ENCODE measurements around the gene NEDD4L.
"Not testable (repeated sequence)": the region's sequence is repeated elsewhere in the genome, so short reads cannot be mapped to it uniquely, and the experiment has no call there.

Gene NEDD4L

DNA sequence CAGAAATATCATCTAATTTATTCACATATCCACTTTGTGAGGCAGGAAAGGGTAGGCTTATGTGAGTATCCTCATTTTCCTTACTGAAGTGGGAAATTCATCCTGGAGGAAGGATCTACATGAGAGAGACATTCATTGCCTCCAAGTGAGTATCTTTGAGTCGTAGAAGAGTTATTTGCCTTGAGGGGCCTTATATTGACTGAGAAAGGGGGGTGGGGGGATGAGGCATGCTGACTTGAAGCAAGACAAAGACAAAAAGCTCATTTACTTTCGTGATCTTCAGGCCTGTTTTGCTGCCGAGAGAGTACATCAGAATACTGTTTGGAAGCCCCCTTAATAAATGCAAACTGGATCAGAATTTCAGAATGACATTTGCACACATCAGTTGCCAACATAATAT is 17.6 kb upstream of the NEDD4L start:
- in situ Hi-C loops (cut with MboI; ENCODE audit: low sequenced_read_pairs) = no loop called here

DNA sequence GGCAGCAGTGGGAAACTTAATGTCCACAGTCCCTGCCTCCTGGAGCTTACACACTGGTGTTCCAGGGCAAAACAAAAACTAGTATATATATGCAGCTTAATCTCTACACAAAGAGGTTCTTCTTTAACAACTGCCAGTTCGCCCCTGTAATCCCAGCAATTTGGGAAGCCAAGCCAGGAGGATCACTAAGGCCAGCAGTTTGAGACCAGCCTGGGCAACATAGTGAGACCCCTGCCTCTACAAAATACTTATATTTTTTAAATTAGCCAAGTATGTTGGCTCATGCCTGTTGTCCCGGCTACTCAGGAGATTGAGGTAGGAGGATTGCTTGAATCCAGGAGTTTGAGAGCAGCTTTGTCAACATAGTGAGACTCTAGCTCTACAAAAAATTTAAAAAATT is 17.2 kb upstream of the NEDD4L start:
- in situ Hi-C loops (cut with MboI; ENCODE audit: low sequenced_read_pairs) = no loop called here

GRCh38 chr18:58027341-58027740 is 16.7 kb upstream of the NEDD4L start:
- in situ Hi-C loops (cut with MboI; ENCODE audit: low sequenced_read_pairs) = no loop called here

DNA sequence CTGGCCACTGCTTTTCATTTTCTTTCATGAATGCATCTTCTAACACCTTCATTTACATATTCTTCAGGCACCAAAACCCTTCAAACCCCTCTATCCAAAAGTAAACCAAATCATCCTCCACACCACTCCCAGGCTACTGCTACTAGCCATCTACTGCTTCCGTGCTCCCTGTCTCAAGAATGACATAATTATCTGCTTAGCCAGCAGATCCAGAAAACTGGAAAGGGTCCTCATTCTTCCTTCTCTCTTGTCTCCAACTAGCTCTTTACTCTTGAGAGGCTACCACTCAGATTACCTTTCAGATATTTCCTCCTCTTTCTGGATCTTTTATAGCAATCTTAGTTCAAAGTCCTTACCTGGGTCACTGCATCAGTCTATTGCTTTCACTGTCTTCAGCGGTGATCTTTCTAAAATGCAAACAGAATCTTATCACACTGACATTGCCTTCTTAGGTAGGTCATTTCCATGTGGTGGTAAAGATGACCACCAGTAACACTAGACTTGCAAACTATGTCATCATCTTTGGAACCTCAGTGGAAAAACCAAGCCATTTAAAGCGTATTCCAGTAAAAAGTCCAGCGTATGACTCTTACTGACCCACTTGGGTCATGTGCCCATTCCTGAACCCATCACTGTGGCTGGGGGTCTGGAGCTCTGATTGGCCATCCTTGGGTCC is 15.8 kb upstream of the NEDD4L start:
- in situ Hi-C loops (cut with MboI; ENCODE audit: low sequenced_read_pairs) = no loop called here

DNA sequence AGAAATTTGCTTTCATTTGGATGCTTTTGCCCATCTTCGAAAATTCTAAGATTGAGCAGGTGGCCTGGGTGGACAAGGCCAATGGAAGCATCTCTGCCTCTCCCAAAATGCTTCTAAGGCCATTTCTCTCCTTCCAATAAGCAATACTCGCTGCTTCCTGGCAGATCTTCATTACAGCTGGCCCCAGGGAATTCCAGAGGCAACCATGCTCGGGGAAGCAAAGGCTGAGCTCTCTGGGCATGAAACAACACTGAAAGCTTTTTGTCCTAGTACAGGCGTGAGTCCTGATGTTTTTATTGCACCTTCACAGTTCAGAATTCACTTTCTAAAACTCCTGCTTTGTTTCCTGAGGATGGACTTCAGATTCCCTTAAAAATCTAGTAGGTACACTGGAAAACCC is 11.8 kb upstream of the NEDD4L start:
- in situ Hi-C loops (cut with MboI; ENCODE audit: low sequenced_read_pairs) = no loop called here

- in situ Hi-C loops (cut with MboI; ENCODE audit: low sequenced_read_pairs) = no loop called here
Measured at GRCh38 chr18:58033216-58033615, 10.8 kb upstream of the NEDD4L start.

- in situ Hi-C loops (cut with MboI; ENCODE audit: low sequenced_read_pairs) = no loop called here
Measured at GRCh38 chr18:58034370-58034769, 9.7 kb upstream of the NEDD4L start.

GRCh38 chr18:58037163-58037562 is 6.9 kb upstream of the NEDD4L start:
- in situ Hi-C loops (cut with MboI; ENCODE audit: low sequenced_read_pairs) = no loop called here

GRCh38 chr18:58038063-58038462 is 6.0 kb upstream of the NEDD4L start:
- in situ Hi-C loops (cut with MboI; ENCODE audit: low sequenced_read_pairs) = no loop called here

DNA sequence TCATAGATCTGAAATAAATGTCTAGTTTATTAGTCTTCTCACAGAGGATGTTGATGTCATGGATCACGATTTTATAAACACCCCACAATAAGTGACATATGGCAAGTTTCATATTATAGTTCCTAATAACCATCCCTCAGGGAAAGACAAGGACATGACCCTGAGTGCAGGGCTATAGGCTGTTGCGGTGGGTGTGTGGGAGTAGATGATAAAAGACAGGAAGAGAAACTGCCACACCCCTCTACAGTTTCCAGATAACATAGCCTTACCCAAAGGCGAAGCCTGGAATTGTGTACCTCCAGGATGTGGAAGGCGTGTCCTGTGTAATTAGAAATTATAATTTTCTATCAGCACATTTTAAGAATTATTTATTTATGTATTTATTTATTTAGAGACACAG is 2.4 kb upstream of the NEDD4L start:
- in situ Hi-C loops (cut with MboI; ENCODE audit: low sequenced_read_pairs) = no loop called here

DNA sequence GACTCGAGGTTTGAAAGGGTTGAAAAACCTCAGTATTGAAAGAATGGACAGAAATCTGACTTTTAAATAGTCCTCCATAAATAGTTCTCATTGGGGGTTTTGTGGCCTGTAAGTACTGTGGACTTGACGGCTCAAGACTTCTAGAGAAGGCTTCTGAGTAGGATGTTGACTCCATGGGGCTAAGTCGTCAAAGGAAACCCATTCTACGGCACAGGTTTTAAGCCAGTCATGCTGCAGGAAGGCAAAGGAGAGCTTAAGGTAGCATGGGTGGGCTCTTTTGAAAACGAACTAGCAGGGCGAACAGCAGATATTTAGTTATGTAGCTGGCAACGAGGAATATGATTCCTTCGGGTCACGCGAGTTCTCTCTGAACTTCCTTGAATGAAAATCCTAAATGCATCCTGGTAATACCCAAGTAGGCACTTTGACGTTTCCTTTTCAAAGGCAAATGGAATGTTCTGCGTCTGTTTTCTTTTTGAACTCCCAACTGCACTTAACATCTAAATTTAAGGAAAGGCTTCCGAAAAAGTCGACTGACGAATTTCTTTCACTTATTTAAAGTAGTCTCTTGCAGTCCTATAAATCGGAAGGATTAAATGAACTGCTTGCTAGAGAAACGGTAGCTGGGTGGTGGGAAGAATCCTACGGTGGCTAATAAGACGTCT is 1.1 kb upstream of the NEDD4L start:
- in situ Hi-C loops (cut with MboI; ENCODE audit: low sequenced_read_pairs) = no loop called here

DNA sequence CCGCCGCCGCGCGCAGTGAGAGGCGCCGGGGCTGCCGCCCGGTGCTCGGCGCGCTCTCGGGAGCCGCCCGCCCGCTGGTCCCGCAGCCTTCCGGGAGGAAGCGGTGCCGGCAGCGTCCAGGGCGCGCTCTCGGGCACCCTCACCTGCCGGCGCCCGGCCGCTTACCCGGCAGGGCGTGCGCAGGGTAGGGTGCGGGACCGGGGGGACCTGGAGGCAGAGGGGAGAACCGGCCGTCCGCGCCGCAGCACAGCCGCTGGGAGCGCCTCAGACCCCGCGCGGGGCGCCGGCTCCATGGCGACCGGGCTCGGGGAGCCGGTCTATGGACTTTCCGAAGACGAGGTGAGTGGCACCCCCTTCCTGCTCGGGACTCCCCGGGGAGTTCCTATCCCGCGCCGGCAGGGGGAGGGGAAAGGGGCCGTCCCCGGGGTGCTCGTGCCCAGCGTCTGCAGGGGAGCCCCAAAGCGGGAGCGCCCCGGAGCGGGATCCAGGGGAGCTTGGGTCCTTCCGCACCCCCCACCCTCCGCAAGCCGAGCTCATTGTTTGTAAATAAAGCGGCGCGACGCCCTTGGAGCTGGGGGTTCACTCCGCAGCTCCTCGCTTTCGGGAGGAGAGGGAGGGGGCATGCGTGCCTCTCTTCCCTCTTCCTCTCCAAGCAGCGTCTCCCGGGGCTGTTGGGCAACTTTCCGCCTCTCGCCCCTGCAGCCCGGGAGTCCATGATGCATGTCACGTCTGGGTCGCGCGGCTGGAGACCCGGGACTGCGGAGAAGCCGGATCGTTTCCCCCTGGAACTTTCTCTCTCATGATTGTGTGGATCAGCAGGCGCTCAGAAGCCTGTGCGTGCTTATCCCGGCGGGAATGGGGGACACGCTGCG is 580 bp downstream of the NEDD4L start:
- in situ Hi-C loops (cut with MboI; ENCODE audit: low sequenced_read_pairs) = no loop called here

DNA sequence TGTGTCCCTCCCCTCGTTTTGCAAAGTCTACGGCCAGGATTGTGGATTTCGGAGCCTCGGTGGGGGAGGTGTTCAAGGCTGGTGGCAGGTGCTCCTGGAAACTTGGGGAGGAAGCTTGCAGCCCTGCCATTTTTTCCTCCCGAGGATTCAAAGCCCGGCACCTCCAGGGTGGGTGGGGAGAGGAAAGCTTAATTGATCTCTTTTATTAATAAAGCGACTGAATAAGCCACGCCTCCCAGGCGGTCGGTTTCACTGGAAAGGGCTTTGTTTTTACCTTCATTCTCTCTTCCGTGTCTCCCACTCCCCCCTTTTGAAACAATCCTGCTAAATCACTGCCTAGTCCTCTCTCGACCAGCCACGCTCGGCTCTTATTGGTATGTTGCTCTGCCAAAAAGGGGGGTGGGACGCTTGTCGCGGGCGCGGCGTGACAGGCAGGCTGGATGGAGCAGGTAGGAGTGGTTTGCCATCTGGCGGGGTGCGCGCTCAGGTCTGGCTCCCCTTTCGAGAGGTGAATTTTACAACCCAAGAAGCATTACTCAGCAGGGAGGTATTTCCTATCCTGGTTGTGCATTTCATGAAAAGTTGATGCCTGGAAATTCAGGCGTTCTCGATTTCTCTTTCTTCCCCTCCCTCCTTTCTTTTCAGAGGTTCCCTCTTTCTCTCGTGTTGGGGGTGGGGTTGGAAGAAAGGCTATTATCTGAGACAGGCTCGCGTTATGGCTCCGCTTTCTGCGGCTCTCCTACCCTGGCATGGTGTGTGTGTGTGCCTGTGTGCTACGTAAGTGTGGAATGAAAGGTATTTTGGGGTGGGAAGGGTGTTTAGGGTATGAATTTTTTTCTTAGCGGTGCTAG is 1.4 kb downstream of the NEDD4L start:
- in situ Hi-C loops (cut with MboI; ENCODE audit: low sequenced_read_pairs) = no loop called here

DNA sequence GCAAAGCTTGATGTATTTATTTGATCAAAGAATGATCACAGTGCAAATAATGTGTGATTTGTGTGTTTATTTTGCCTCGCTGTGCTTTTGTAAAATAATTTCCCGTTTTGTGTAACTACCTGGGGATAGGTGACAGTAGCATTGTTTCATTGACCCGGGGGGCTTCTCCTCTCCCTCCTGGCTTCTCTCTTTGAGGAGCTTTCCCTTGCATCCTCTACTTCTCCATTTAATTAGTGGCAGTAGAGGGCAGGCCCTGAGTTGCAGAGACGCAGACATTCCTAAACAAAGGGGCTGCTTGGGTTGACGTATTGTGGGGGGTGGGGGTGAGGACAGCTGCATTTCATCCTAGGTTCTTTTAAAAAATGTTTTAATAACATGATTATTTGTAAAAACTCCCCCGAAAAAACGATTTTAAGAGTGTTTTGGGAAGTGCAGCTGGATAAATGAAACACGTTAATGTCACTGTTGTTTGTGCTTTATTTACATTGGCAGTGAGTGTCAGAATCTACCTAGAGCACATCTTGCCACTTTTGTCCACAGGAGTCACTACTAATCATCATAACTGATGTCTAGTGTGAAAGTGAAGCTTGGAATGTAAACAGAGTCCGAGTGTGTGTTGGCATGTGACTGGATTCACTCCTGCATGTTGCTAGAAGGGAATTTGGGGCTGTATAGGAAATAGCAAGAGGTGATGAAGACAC is 2.2 kb downstream of the NEDD4L start:
- in situ Hi-C loops (cut with MboI; ENCODE audit: low sequenced_read_pairs) = no loop called here

- in situ Hi-C loops (cut with MboI; ENCODE audit: low sequenced_read_pairs) = no loop called here
Measured at GRCh38 chr18:58046794-58047555, 2.9 kb downstream of the NEDD4L start.

DNA sequence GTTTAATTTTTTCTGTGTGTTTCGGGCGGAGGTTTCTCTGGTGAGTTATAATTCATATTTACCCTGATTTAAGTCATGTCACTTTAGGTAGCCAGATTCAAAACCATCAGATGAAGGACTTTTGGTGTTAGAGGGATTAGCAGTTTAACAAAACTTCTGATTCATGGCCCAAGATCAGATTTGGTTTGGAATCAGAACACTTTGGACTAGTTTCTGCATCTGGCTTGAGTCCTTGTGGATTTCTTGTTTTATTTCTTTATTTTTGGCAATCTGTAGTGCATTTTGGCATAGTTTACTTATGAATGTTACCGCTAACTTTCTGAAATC is 3.5 kb downstream of the NEDD4L start:
- in situ Hi-C loops (cut with MboI; ENCODE audit: low sequenced_read_pairs) = no loop called here

GRCh38 chr18:58048081-58048642 is 4.1 kb downstream of the NEDD4L start:
- in situ Hi-C loops (cut with MboI; ENCODE audit: low sequenced_read_pairs) = no loop called here

DNA sequence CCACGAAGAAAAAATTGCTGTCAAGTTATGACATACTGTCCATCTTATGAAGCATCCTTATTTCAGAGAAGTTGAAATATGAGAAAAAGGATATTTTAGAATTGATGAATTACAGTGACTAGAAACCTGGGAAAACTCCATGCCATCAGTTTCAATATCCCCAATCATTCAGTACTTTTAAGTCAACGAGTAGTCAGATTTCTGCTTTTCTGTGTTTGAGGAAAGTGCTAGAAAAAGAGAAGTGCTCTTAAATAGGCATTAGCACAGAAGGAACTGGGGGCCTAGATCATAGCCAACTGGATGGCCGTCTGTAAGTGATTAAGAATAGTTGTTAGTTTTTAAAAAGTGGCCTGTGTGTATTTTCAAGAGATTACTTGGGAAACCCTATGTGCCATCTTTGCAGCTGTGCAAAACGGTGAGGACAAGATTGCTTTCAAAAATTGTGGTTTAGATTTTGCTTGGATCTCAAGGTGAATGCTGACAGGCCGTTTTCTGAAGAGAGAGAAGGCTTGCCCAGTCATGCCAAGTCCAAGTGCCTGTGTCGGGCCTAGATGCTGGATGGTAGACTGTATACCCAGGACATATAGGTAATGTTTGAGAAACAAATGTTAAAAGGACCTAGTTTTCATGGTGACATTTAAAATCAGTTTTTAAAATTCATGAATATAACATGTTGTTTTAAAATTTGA is 5.1 kb downstream of the NEDD4L start:
- in situ Hi-C loops (cut with MboI; ENCODE audit: low sequenced_read_pairs) = no loop called here

DNA sequence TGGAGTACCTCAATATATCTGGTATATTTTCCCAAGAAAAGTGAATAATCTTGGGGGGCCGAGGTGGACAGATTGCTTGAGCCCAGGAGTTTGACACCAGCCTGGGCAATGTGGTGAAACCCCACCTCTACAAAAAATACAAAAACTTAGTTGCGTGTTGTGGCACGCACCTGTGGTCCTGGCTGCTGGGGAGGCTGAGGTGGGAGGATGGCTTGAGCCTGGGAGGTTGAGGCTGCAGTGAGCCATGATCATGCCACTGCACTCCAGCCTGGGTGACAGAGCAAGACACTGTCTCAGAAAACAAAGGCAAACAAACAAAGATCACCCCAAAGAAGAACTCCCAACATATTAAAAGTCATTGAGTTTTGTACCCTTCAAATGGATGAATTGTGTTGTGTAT is 6.9 kb downstream of the NEDD4L start:
- in situ Hi-C loops (cut with MboI; ENCODE audit: low sequenced_read_pairs) = not testable (repeated sequence)

Data from HL-60/S4 (cell line).